CD14-positive monocyte (primary cell): ENCODE measurements around the gene UBE2A. TPM values are rescaled to one million over a fixed set of nuclear protein-coding genes. Genes with fewer than 3 reads are reported as not detected.

Experiments used
- DNase-seq, 3 donors: peaks; one replicate each; pipeline ENCODE4 v3.0.0-alpha.2; 2011 to 2022
- H2AFZ ChIP-seq: 2 replicates; pipeline ENCODE4 v1.6.0; 2012; ENCODE audit warnings: mild to moderate bottlenecking, low read depth, low read length, inconsistent platforms; ENCODE audit not compliant: insufficient read depth, poor library complexity, severe bottlenecking
- H3K27ac ChIP-seq, 2 donors: 1 replicate in 1 of 2; 2 replicates in 1 of 2; pipeline ENCODE4 v1.5.1; 2012 to 2013; ENCODE audit warnings: low read length in 2 of 2, control low read depth in 1 of 2, inconsistent platforms in 1 of 2, low read depth in 1 of 2, mild to moderate bottlenecking in 1 of 2
- H3K27me3 ChIP-seq, 2 donors: one replicate each; pipeline versions ENCODE4 v1.6.0 to v1.6.1; 2011 to 2013; ENCODE audit warnings: low read length in 2 of 2; ENCODE audit not compliant: control insufficient read depth in 2 of 2, insufficient read depth in 2 of 2
- H3K36me3 ChIP-seq, 2 donors: replicated peaks in 1 of 2; 1 replicate in 1 of 2; 2 replicates in 1 of 2; pipeline versions ENCODE4 v1.5.1 to v1.6.1; 2012 to 2013; ENCODE audit warnings: low read length in 2 of 2, control low read depth in 1 of 2, inconsistent platforms in 1 of 2, mild to moderate bottlenecking in 1 of 2; ENCODE audit not compliant: insufficient read depth in 2 of 2, control insufficient read depth in 1 of 2
- H3K4me1 ChIP-seq, 2 donors: 1 replicate in 1 of 2; 2 replicates in 1 of 2; pipeline versions ENCODE4 v1.5.1 to v1.6.1; 2012 to 2013; ENCODE audit warnings: low read length in 2 of 2, control low read depth in 1 of 2, inconsistent platforms in 1 of 2, mild to moderate bottlenecking in 1 of 2, moderate library complexity in 1 of 2; ENCODE audit not compliant: insufficient read depth in 2 of 2, control insufficient read depth in 1 of 2
- H3K4me2 ChIP-seq: replicated peaks from 2 replicates; pipeline ENCODE3; 2012; ENCODE audit warnings: low read length, moderate library complexity, mild to moderate bottlenecking; ENCODE audit not compliant: poor library complexity, severe bottlenecking; ENCODE audit errors: extremely low read depth
- H3K4me3 ChIP-seq, 3 experiments: fragments of 200-600 bp in 1 of 3; sonication (generic) in 1 of 3; replicated peaks in 1 of 3; 1 replicate in 2 of 3; 2 replicates in 1 of 3; pipeline ENCODE4 v1.5.1; 2011 to 2013; ENCODE audit warnings: low read length in 3 of 3, mild to moderate bottlenecking in 3 of 3, control low read depth in 2 of 3, low read depth in 2 of 3, inconsistent platforms in 1 of 3, moderate library complexity in 1 of 3
- H3K79me2 ChIP-seq: 2 replicates; pipeline ENCODE4 v1.6.0; 2012; ENCODE audit warnings: mild to moderate bottlenecking, control low read depth, inconsistent platforms, low read length, moderate library complexity; ENCODE audit not compliant: insufficient read depth
- H3K9ac ChIP-seq: 2 replicates; pipeline ENCODE4 v1.6.0; 2017; ENCODE audit warnings: low read length, mild to moderate bottlenecking; ENCODE audit not compliant: insufficient read depth, poor library complexity, severe bottlenecking
- H3K9me3 ChIP-seq, 2 donors: replicated peaks in 1 of 2; 1 replicate in 1 of 2; 2 replicates in 1 of 2; pipeline versions ENCODE4 v1.5.1 to v1.6.1; 2012 to 2013; ENCODE audit warnings: low read length in 2 of 2, control low read depth in 1 of 2; ENCODE audit not compliant: control insufficient read depth in 1 of 2, insufficient read depth in 1 of 2
- H4K20me1 ChIP-seq: 2 replicates; pipeline ENCODE4 v1.6.0; 2012; ENCODE audit warnings: mild to moderate bottlenecking, low read length, control low read depth, moderate library complexity; ENCODE audit not compliant: insufficient read depth
- H3K27ac Mint-ChIP-seq, 7 donors: one replicate each; pipeline ENCODE4 v1.8.0; 2020; ENCODE audit warnings: mild to moderate bottlenecking in 7 of 7, mixed read lengths in 7 of 7, moderate library complexity in 6 of 7, inconsistent platforms in 2 of 7
- H3K27me3 Mint-ChIP-seq, 3 donors: one replicate each; pipeline ENCODE4 v1.8.0; 2021 to 2022; ENCODE audit warnings: low read depth in 3 of 3, mild to moderate bottlenecking in 3 of 3, mixed read lengths in 3 of 3, moderate library complexity in 3 of 3, inconsistent platforms in 1 of 3
- H3K36me3 Mint-ChIP-seq, 2 donors: one replicate each; pipeline ENCODE4 v1.8.0; 2020; ENCODE audit warnings: mixed read lengths in 2 of 2, inconsistent platforms in 1 of 2, mild to moderate bottlenecking in 1 of 2
- H3K4me1 Mint-ChIP-seq: one replicate; pipeline ENCODE4 v1.8.0; 2020; ENCODE audit warnings: mild to moderate bottlenecking, mixed read lengths
- H3K4me3 Mint-ChIP-seq, 2 donors: one replicate each; pipeline ENCODE4 v1.8.0; 2020; ENCODE audit warnings: mild to moderate bottlenecking in 2 of 2, mixed read lengths in 2 of 2, moderate library complexity in 1 of 2
- H3K9me3 Mint-ChIP-seq, 7 donors: one replicate each; pipeline ENCODE4 v1.8.0; 2020 to 2022; ENCODE audit warnings: mixed read lengths in 7 of 7, mild to moderate bottlenecking in 6 of 7, moderate library complexity in 6 of 7, inconsistent platforms in 2 of 7
- WGBS: methylation state at CpG from one replicate; pipeline ENCODE4 v1.1.5; 2013; ENCODE audit warnings: missing lambda C conversion rate; ENCODE audit not compliant: insufficient coverage; 5-methylcytosine and 5-hydroxymethylcytosine counted together
- intact Hi-C, 2 donors: fragments of 100-400 bp; cut with micrococcal nuclease; formaldehyde crosslinking; loops; one replicate each; pipeline versions ENCODE4 v1.15.0 to v1.15.1; 2023
- polyA plus RNA-seq, 3 donors: library from polyadenylated mRNA; depleted of rRNA in 1 of 3; unstranded in 2 of 3; stranded (reverse) in 1 of 3; fragments of 300-500 nt in 2 of 3; fragments of >200 nt in 1 of 3; fragmentation: Illumina TruSeq in 2 of 3; gene quantifications; 1 replicate in 2 of 3; 2 replicates in 1 of 3; pipeline ENCODE4 v1.2.3, GENCODE V29; 2012 to 2021
- TF ChIP-seq, protein P1 (sequence below): fragments of 200-600 bp; IDR thresholded peaks from one replicate; pipeline ENCODE4 v1.8.0; 2022; ENCODE audit warnings: antibody characterized with exemption, mild to moderate bottlenecking

The UBE2A gene
- polyA plus RNA-seq, 3 donors: 68.7 to 91.4 (median 74.1) TPM

DNA sequence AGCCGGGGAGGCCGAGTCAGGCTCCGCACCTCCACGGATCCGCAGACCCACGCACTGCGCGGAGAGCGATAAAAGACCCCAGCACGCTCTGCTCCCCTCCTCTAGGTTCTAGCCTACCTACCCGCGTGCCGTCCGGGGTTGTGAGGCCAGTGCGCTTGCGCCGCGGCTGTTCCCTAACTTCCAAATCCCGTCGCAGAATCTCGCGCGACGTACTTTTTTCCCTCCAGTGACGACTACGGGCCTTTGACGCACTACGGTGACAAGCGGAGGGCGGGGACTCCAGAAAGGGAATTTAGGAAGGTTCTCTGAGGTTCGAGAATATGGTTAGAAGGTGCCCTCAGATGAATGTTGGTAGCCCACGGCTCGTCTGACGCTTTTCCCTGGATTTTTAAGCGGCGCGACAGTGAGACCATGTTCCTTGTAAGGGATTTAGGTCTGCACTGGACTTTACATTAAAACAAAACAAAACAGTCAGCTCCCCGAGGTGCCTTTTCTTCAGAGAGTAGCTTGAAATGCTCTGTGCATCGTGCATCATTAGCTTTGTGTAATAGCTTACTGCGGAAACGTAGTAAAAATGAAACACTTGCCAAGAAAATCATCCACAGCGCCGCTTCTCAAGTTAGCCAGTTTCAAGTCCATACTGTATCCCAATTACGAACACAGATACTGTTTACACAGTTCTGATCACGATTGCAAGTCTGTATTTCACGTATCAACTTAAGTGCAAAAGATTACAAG lies 32.1 kb downstream of the UBE2A start, which contains the start of gene NKRF:
Gene NKRF (minus strand): TSS at position 145 of the 738 bp plus-strand sequence.
- peak; percentile 89 to 91 (median 89) for DNase-seq
- peaks cover 0 to 3% (median 0%) of the 10 kb centered on the region in 7 donors for H3K9me3 Mint-ChIP-seq
- Histone ChIP-seq H3K9me3 (no peaks in the 10 kb centered on the region), H3K4me3 (peak within 1 kb of the TSS; percentile 78 to 86 (median 83)), H3K9ac (peak within 1 kb of the TSS; percentile 72), H3K27ac (peak within 1 kb of the TSS; percentile 71 to 91), H2AFZ (peak within 1 kb of the TSS; percentile 68), H3K4me1 (peaks cover 11 to 14% of the 10 kb centered on the region in 2 donors), H3K79me2 (peaks cover 47% of the 10 kb centered on the region), H3K36me3 (no peaks in the 10 kb centered on the region), H3K4me2 (peak within 1 kb of the TSS; percentile 81), H4K20me1 (no peaks in the 10 kb centered on the region), H3K27me3 (no peaks in the 10 kb centered on the region)
- peaks cover 0 to 35% (median 0%) of the 10 kb centered on the region in 3 donors for H3K27me3 Mint-ChIP-seq
- H3K4me3 Mint-ChIP-seq: peak within 1 kb of the TSS; percentile 95 to 97
- 0% methylated on average over 15 of the region's 46 CpGs for WGBS
- H3K36me3 Mint-ChIP-seq: peaks cover 0 to 2% of the 10 kb centered on the region in 2 donors
- intact Hi-C loops: loop anchor here (10.0 kb wide), 2 partner anchors 88 to 168 kb away; partner anchors contain the start of gene SEPTIN6 (in 1 of the 2)
- peak within 1 kb of the TSS; percentile 97 to 99 (median 99) for H3K27ac Mint-ChIP-seq
- peaks cover 18% of the 10 kb centered on the region for H3K4me1 Mint-ChIP-seq
- TF ChIP-seq, protein P1, sequence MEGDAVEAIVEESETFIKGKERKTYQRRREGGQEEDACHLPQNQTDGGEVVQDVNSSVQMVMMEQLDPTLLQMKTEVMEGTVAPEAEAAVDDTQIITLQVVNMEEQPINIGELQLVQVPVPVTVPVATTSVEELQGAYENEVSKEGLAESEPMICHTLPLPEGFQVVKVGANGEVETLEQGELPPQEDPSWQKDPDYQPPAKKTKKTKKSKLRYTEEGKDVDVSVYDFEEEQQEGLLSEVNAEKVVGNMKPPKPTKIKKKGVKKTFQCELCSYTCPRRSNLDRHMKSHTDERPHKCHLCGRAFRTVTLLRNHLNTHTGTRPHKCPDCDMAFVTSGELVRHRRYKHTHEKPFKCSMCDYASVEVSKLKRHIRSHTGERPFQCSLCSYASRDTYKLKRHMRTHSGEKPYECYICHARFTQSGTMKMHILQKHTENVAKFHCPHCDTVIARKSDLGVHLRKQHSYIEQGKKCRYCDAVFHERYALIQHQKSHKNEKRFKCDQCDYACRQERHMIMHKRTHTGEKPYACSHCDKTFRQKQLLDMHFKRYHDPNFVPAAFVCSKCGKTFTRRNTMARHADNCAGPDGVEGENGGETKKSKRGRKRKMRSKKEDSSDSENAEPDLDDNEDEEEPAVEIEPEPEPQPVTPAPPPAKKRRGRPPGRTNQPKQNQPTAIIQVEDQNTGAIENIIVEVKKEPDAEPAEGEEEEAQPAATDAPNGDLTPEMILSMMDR: no peak

DNA sequence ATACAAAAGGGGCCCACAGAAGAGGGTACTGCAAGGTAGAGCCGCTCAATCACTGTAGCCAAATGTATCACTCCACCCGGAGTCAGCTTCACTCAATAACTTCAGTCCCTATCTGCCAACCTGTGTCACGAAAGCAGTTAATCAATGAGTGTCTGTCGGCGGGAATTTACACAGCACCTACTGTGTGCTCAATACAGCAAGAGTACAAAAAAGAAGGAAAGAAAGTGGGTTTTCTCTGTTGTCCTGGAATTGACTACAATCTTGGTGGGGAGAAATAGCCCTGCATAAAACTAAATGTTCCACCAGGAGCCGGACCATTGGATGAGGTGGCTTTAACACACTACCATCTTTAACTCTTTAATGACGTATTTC lies 32.6 kb downstream of the UBE2A start:
- Mint-ChIP-seq H3K4me1 (peaks cover 18% of the 10 kb centered on the region), H3K27ac (peak overlapping the region; percentile 97 to 99 (median 99)), H3K9me3 (peaks cover 0 to 3% (median 0%) of the 10 kb centered on the region in 7 donors), H3K4me3 (peak overlapping the region; percentile 84 to 89), H3K27me3 (peaks cover 0 to 33% (median 0%) of the 10 kb centered on the region in 3 donors), H3K36me3 (no peaks in the 10 kb centered on the region)
- Histone ChIP-seq H3K79me2 (peaks cover 42% of the 10 kb centered on the region), H3K4me3 (peak overlapping the region in 2 of 3 experiments; percentile 83 to 86), H3K4me2 (peak overlapping the region; percentile 81), H3K27me3 (no peaks in the 10 kb centered on the region), H3K36me3 (no peaks in the 10 kb centered on the region), H2AFZ (peak overlapping the region; percentile 43), H3K9ac (peak overlapping the region; percentile 72), H4K20me1 (no peaks in the 10 kb centered on the region), H3K4me1 (peaks cover 11 to 14% of the 10 kb centered on the region in 2 donors), H3K27ac (peak overlapping the region; percentile 71 to 91), H3K9me3 (no peaks in the 10 kb centered on the region)
- no CpG with 5 or more reads among the region's 7 CpGs for WGBS
- TF ChIP-seq, protein P1: no peak
- intact Hi-C loops: loop anchor here (10.0 kb wide), 2 partner anchors 88 to 168 kb away; partner anchors contain the start of gene SEPTIN6 (in 1 of the 2)
- DNase-seq: no peak
